Measurements from ENCODE around the gene FAM32A.

The FAM32A gene

DNA sequence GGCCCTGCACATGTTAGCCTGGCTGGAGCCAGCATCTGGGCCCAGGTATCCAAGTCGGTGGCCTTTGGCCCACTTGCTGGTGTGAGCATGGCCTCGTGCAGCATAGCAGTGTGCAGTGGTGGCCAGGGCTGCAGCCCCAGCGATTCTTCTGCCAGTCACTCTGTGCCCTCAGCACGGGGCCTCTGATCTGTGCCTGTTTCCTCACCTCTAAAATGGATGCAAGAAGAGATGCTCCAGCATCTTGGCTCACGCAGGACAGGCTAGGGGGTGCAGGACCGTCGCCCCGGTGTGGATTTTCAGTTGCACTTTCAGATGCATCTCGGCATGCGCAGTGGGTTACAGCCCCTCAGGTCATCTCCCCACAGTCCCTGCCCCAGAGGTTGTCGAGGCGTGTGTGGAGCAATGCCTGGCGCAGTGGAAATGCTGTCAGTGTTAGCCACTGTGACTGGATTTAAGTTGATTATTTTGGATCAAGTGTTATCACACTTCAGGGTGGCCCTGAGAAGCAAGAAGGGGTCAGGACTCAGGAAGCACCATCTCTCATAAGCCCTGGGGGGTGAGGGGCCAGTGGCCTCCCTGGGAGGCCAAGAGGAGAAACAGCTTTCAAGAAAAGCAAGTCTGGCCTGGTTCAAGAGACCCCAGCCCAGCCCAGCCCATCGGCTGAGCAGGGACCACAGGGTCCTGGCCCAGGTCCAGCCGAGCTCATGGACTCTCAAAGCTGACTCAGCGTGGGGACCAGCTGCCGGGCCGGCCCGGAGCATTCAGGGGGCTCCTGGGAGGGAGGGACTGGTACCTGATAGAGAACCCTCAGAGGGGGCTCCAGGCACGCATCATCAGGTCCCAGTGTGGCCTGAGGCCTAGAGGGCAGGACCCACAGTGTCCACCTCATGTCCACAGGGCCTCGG is 40.3 kb downstream of the FAM32A start:
- DNase-seq: no peak

DNA sequence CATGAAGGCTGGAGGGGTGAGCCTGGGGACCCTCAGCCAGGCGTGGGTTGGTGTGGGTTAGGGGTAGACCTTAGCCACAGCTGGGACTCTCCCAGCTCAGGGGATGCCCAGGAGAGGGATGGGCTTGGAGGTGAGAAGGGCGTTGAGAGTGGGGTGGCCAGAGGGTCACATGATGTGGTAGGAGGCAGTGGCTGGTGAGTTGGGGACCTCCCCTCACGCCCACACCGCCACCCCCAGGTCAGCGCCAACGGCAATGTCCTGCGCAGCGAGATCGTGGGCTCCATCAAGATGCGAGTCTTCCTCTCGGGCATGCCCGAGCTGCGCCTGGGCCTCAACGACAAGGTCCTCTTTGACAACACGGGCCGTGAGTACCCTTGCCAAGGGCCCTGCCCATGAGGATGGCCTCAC is 41.0 kb downstream of the FAM32A start:
- no peak for DNase-seq

DNA sequence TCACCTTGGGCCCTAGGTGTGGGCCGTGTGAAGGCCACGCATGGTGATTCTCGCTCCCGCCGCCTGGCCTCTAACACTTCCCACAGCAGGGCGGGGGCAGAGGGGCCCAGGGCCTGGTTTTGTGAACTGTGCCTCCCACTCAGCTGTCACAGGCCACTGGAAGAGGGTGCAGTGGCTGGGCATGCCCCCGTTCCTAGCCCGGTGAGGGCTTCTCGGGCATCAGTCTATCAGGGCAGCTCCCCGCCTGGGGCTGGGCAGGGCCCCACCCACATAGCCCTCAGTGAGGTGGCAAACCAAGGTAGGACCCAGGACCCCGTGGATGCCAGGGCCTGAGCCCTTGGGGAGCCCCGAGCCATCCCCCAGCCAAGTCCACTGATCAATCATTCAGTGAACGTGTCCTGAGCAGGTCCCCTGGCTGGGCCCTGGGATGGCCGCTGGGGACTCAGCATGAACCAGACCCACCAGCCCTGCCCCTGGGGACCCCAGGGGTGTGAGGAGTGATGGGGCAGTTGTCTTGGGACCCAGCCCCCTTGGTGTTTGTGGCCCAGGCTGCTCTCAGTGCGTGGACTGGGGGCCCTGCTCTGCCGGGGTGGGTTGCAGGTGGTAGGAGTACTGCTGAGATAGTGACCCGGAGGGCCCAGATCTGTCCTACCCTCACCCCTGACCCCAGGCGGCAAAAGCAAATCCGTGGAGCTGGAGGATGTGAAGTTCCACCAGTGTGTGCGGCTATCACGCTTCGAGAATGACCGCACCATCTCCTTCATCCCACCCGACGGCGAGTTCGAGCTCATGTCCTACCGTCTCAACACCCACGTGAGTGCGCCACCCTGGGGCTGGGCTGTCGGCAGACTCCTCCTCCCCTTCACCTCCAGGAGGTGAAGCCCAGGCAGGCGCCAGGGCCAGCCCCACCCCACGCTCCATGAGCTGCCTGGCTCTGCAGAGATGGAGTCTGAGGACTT is 41.9 kb downstream of the FAM32A start:
- DNase-seq: no peak

DNA sequence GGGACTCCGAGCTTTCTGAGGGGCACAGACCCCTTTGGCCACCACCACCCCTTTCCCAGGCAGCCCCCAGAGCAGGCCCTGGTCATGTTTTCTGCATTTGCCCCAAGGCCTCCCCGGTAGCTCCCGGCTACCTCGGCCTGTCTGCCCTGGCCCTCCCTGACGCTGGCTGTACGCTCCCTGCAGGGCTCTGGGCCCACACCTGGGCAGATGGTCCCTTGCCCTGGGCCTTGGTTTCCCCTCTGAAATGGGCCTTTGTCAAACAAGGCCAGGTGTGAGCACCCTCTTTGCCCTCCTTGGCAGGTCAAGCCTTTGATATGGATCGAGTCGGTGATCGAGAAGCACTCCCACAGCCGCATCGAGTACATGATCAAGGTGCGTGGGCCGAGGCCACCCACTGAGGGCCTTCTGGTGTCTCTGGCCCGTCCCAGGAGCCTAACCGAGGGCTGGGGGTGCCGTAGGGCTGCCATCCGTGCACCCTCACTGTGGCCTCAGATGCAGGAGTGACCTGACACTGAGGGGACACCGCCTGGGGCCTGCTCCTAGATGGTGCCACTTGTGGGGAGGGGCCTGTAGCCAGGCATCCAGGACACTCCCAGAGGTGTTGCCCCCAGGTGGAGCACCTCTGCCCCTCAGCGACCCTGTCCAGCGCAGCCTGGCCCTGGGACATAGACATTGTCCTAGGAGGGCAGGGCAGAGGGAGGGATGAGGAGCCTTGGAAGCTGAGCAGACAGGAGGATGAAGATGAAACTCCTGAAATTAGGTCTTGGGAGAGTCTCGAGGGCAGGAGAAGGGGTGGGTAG is 42.8 kb downstream of the FAM32A start:
- no peak for DNase-seq

DNA sequence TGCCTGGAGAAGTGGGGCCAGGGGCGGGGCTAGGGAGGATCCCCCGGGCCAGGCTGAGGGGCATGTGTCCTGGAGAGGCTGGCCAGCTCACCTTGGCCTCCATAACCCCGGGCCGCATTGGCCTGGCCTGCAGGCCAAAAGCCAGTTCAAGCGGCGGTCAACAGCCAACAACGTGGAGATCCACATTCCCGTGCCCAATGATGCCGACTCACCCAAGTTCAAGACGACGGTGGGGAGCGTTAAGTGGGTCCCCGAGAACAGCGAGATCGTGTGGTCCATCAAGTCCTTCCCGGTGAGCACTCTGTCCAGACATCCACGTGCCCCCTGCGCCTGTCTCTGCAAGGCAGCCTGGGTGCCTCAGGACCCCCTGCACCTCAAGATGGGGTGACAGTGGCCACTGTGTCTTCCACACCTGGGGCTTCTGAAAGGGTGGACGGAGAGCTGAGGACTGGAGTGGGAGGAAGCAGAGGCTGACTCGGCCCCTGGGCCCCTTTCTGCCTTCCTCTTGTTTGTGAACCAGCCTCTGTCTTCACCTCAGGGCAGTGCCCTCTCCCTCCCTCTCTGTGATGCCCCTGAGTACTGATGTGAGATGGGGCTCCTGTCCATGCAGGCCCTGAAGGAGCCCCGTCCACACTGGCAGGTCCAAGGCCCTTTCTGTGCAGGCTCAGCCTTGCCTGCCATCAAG is 43.6 kb downstream of the FAM32A start:
- no peak for DNase-seq

DNA sequence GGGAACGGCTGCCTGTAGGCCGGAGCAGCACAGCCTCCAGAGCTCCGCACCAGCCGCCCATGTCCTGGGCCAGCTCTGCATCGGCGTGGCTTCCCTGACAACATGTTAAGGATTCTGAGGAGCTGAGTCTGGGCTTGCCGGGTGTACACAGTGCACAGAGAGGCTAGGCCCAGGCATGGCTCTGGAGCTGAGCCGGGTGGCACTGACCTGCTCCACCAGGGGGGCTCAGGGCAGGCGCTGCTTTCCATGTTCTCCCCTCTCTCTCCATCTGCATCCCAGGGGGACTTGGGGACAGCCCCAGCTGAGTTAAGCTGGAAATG is 44.1 kb downstream of the FAM32A start:
- no peak for DNase-seq

DNA sequence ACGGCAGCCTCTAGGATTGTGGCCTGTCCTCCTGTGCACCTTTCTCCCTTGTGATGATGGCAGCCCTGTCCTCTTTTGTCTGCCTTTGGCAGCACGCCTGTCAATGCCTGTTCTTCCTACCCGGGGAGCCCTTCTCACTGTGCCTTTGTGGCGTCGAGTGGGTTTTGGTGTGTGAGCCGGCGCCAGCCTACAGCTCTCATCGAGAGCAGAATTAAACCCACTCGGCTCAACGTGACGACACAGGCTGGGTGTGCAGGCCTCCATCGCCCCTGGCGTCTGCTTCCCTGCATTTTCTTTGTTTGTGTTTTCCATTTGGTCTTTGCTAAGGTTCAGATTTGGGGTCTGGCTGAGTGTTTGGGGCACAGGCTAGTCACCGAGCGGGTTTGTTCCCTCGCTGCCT is 46.9 kb downstream of the FAM32A start:
- no peak for DNase-seq

DNA sequence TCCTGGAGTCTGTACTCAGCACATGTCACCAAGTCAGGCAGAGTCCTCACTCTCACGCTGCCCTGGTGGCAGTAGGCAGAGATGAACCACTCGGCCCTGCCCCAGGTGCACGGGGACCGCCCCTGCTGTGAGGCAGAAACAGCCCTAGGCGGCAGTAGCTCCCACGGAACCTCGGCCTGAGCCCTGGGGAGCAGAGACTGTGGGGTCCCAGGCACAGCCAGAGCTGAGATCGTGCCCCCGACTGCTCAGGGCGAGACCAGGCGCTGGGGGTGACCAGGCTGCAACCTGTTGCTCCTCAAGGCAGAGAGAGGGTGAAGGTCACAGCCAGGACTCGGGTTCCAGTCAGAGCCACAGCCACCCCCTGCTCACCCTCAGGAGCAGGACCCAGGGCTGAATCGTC is 47.4 kb downstream of the FAM32A start:
- no peak for DNase-seq

DNA sequence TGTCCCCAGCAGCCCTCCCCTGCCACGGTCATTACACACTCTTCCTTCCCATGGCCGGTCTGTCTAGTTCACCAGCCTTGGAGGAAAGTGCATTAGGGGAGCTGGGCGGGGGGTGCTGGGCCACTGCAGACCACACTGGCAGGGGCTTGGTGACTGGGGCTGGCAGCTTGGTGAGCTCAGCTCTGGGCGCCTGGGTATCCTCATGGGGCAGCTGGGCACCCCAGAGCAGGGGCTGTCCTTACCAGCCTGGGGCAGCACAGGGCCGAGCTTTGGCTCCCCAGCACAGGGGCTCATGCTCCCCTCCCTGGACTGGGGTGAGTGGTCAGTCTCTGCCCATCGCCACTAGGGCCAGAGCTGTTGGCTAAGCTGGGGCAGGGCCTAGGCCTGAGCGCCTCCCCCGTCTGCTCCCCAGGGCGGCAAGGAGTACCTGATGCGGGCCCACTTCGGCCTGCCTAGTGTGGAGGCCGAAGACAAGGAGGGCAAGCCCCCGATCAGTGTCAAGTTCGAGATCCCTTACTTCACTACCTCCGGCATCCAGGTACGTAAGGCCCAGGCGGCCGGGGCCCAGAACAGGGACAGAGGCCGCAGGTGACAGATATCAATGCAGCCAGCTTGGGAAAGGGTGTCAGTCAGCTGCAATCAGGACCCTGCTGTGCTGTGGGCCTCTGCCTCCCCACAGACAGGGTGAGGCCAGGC is 48.0 kb downstream of the FAM32A start:
- no peak for DNase-seq

DNA sequence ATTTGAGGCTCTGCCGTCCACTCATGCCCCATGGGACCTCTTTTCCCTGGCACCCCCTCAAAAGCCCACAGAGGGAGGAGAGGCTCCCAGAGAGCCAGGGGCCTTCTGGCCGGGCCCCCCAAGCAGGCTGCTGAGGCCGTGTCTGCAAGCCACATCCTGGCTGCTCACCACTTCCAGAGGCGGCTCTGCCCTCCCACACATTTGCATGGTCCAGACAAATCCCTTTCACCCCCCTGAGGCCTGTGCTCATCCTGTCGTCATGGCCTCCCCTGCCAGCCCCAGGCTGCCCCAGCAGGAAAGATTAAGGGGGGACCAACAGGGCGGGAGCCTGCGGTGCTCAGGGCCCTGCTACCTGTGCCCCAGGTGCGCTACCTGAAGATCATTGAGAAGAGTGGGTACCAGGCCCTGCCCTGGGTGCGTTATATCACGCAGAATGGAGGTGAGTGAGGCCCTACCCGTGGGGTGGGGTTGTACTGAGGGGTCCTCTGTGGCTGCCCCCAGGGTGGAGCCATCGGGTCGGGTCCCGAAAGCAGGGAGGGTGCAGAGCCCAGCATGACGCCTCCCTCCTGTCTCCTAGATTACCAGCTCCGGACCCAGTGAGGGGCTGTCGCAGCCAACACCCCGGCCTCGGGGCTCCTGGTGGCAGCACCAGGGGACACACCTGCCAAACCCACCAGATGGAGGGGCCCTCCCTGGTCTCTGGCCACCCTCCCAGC is 48.8 kb downstream of the FAM32A start:
- no peak for DNase-seq

DNA sequence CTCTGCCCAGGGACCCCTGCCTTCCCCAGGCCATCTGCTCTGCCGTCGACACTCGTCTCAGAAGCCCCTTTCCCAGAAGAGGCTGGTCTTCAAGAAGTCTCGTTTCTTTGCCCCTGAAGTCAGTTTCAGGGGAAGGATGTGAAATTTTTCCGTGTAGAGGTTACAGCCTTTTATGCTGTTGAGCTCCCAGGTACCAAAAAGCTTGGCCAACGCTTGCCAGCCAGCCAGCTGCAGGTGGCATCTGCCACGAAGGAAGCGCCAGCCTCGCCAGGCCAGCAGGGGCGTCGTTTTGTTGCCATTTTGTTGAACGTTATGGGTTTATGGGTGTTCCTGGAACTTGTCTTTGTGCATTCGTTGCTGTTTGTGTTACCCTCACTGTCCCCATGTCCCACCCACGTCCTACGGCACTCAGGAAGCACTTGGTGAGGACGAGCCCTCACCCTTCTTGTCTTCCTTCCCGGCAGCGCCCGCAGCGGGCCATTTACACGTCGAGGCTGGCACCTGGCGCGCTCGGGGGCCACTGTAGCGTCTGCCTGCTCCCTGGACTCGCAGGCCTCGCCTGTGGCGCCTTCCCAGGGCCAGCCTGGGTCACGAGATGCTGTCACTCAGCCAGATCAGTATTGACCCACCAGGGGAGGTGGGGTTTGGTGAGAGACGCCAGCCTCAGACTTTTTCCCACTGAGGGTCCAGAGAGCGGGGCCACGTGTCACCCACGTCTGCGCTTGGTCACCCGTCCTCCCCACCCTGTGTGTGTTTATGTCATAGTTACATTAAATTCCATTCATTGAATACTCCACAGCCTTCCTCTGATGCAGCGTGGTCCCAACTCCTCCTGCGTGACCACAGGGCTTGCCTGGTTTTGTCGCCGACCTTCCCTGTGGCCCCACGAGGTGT is 49.6 kb downstream of the FAM32A start:
- no peak for DNase-seq

DNA sequence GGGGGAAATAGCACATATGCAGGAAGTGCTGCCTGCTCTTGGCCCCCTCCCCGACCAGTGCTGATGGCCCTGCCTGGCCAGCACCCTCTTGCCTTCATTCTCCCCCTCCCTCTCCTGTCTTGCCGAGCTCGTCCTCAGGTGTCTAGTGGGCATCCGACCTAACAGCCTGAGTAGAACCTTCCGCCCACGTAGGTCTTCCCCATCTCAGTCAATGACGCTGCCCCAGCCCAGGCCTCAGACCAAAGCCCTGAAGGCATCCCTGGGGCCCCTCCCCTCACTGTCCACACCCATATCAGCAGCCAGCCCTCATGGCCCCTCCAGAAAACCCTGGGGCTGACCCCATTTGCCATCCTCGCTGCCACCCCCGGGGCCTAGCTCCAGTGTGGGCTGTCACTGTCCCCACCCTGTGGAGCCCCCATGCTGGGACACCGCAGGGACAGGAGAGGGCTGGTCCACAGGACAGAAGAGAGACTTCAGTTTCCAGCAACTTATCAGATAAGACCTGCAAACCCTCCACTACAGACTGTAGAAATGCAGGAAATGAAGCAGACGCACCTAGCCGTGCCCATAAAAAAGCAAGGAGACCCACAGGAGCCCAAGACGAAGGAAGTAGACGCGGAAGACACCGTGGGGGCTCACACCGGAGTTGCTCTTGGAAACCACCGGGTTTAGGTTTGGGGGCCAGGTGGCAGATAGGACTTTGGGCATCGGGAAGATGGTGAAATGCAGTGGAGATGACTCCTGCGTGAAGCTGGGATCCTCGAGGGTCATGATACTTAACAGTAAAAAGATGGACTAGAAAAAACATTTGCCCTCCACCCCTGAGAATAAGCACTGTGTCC is 50.8 kb downstream of the FAM32A start:
- no peak for DNase-seq
